Renal cortex interstitium (tissue), 15 donors: ENCODE measurements around the gene DHX15. TPM values are rescaled to one million over a fixed set of nuclear protein-coding genes. Genes with fewer than 3 reads are reported as not detected.

ENCODE experiments used
- DNase-seq, 11 donors: peaks; one replicate each; pipeline ENCODE4 v3.0.0-alpha.2; 2013; ENCODE audit warnings: low read depth in 9 of 11, low spot score in 4 of 11; ENCODE audit errors: extremely low read depth in 1 of 11
- long read RNA-seq, 16 experiments: transcript quantifications; one replicate each; lab custom pipeline, GENCODE V29; 2026
- polyA plus RNA-seq, 3 donors: library from polyadenylated mRNA; unstranded; fragments of 120-200 nt; gene quantifications; one replicate each; pipeline ENCODE4 v1.2.1, GENCODE V29; 2013; ENCODE audit not compliant: insufficient read length in 3 of 3

The DHX15 gene
- 100 to 1,000 TPM; 225 to 259 (median 251) TPM for polyA plus RNA-seq
- long read RNA-seq, donor 1, transcript DHX15-204 (4 exons, 3,028 nt), result minor isoform, 7 of 56 reads
- long read RNA-seq, donor 1, transcript DHX15-201 (14 exons, 2,994 nt), result major isoform, 23 of 56 reads
- long read RNA-seq, donor 1, transcript DHX15-208 (3 exons, 2,071 nt), result minor isoform, 6 of 56 reads
- long read RNA-seq, donor 1, transcript DHX15-209 (2 exons, 1,848 nt), result minor isoform, 5 of 56 reads
- long read RNA-seq, donor 1, partial matches to known transcripts, result 14 of 56 reads
- long read RNA-seq, donor 1, other reads (novel, unspliced or antisense), result 0 of 56 reads
- long read RNA-seq, donor 2, transcript DHX15-201 (14 exons, 2,994 nt), result major isoform, 8 of 59 reads
- long read RNA-seq, donor 2, transcript DHX15-204 (4 exons, 3,028 nt), result minor isoform, 6 of 59 reads
- long read RNA-seq, donor 2, partial matches to known transcripts, result 37 of 59 reads
- long read RNA-seq, donor 2, other reads (novel, unspliced or antisense), result 0 of 59 reads
- long read RNA-seq, donor 3, transcript DHX15-201 (14 exons, 2,994 nt), result major isoform, 27 of 60 reads
- long read RNA-seq, donor 3, transcript DHX15-204 (4 exons, 3,028 nt), result minor isoform, 8 of 60 reads
- long read RNA-seq, donor 3, partial matches to known transcripts, result 17 of 60 reads
- long read RNA-seq, donor 3, other reads (novel, unspliced or antisense), result 0 of 60 reads
- long read RNA-seq, donor 4, transcript DHX15-209 (2 exons, 1,848 nt), result minor isoform, 5 of 68 reads
- long read RNA-seq, donor 4, transcript DHX15-204 (4 exons, 3,028 nt), result minor isoform, 8 of 68 reads
- long read RNA-seq, donor 4, transcript DHX15-208 (3 exons, 2,071 nt), result minor isoform, 5 of 68 reads
- long read RNA-seq, donor 4, transcript DHX15-201 (14 exons, 2,994 nt), result major isoform, 10 of 68 reads
- long read RNA-seq, donor 4, partial matches to known transcripts, result 40 of 68 reads
- long read RNA-seq, donor 4, other reads (novel, unspliced or antisense), result 0 of 68 reads
- long read RNA-seq, donor 5, result 0 reads
- long read RNA-seq, donor 6, transcript DHX15-209 (2 exons, 1,848 nt), result minor isoform, 8 of 84 reads
- long read RNA-seq, donor 6, transcript DHX15-201 (14 exons, 2,994 nt), result major isoform, 14 of 84 reads
- long read RNA-seq, donor 6, transcript DHX15-204 (4 exons, 3,028 nt), result minor isoform, 11 of 84 reads
- long read RNA-seq, donor 6, partial matches to known transcripts, result 47 of 84 reads
- long read RNA-seq, donor 6, other reads (novel, unspliced or antisense), result 0 of 84 reads
- long read RNA-seq, donor 7, transcript DHX15-209 (2 exons, 1,848 nt), result minor isoform, 6 of 90 reads
- long read RNA-seq, donor 7, transcript DHX15-201 (14 exons, 2,994 nt), result major isoform, 25 of 90 reads
- long read RNA-seq, donor 7, transcript DHX15-204 (4 exons, 3,028 nt), result minor isoform, 17 of 90 reads
- long read RNA-seq, donor 7, partial matches to known transcripts, result 40 of 90 reads
- long read RNA-seq, donor 7, other reads (novel, unspliced or antisense), result 0 of 90 reads
- long read RNA-seq, donor 8, result 0 reads
- long read RNA-seq, donor 9, transcript DHX15-201 (14 exons, 2,994 nt), result major isoform, 21 of 73 reads
- long read RNA-seq, donor 9, transcript DHX15-204 (4 exons, 3,028 nt), result minor isoform, 7 of 73 reads
- long read RNA-seq, donor 9, partial matches to known transcripts, result 38 of 73 reads
- long read RNA-seq, donor 9, other reads (novel, unspliced or antisense), result 0 of 73 reads
- long read RNA-seq, donor 10, transcript DHX15-201 (14 exons, 2,994 nt), result major isoform, 30 of 118 reads
- long read RNA-seq, donor 10, transcript DHX15-208 (3 exons, 2,071 nt), result minor isoform, 10 of 118 reads
- long read RNA-seq, donor 10, transcript DHX15-209 (2 exons, 1,848 nt), result minor isoform, 6 of 118 reads
- long read RNA-seq, donor 10, transcript DHX15-204 (4 exons, 3,028 nt), result minor isoform, 14 of 118 reads
- long read RNA-seq, donor 10, partial matches to known transcripts, result 58 of 118 reads
- long read RNA-seq, donor 10, other reads (novel, unspliced or antisense), result 0 of 118 reads
- long read RNA-seq, donor 11, transcript DHX15-201 (14 exons, 2,994 nt), result major isoform, 14 of 45 reads
- long read RNA-seq, donor 11, partial matches to known transcripts, result 24 of 45 reads
- long read RNA-seq, donor 11, other reads (novel, unspliced or antisense), result 0 of 45 reads
- long read RNA-seq, donor 12, transcript DHX15-209 (2 exons, 1,848 nt), result minor isoform, 10 of 39 reads
- long read RNA-seq, donor 12, transcript DHX15-201 (14 exons, 2,994 nt), result major isoform, 11 of 39 reads
- long read RNA-seq, donor 12, partial matches to known transcripts, result 14 of 39 reads
- long read RNA-seq, donor 12, other reads (novel, unspliced or antisense), result 0 of 39 reads
- long read RNA-seq, donor 13, result 0 reads
- long read RNA-seq, donor 14, transcript DHX15-201 (14 exons, 2,994 nt), result major isoform, 27 of 80 reads
- long read RNA-seq, donor 14, transcript DHX15-204 (4 exons, 3,028 nt), result minor isoform, 9 of 80 reads
- long read RNA-seq, donor 14, partial matches to known transcripts, result 40 of 80 reads
- long read RNA-seq, donor 14, other reads (novel, unspliced or antisense), result 0 of 80 reads
- long read RNA-seq, donor 15, transcript DHX15-209 (2 exons, 1,848 nt), result minor isoform, 5 of 35 reads
- long read RNA-seq, donor 15, transcript DHX15-201 (14 exons, 2,994 nt), result major isoform, 12 of 35 reads
- long read RNA-seq, donor 15, transcript DHX15-204 (4 exons, 3,028 nt), result minor isoform, 5 of 35 reads
- long read RNA-seq, donor 15, partial matches to known transcripts, result 13 of 35 reads
- long read RNA-seq, donor 15, other reads (novel, unspliced or antisense), result 0 of 35 reads
- long read RNA-seq, donor 16, transcript DHX15-201 (14 exons, 2,994 nt), result major isoform, 65 of 230 reads
- long read RNA-seq, donor 16, transcript DHX15-204 (4 exons, 3,028 nt), result minor isoform, 24 of 230 reads
- long read RNA-seq, donor 16, transcript DHX15-209 (2 exons, 1,848 nt), result minor isoform, 12 of 230 reads
- long read RNA-seq, donor 16, transcript DHX15-208 (3 exons, 2,071 nt), result minor isoform, 9 of 230 reads
- long read RNA-seq, donor 16, partial matches to known transcripts, result 120 of 230 reads
- long read RNA-seq, donor 16, other reads (novel, unspliced or antisense), result 0 of 230 reads

DNA sequence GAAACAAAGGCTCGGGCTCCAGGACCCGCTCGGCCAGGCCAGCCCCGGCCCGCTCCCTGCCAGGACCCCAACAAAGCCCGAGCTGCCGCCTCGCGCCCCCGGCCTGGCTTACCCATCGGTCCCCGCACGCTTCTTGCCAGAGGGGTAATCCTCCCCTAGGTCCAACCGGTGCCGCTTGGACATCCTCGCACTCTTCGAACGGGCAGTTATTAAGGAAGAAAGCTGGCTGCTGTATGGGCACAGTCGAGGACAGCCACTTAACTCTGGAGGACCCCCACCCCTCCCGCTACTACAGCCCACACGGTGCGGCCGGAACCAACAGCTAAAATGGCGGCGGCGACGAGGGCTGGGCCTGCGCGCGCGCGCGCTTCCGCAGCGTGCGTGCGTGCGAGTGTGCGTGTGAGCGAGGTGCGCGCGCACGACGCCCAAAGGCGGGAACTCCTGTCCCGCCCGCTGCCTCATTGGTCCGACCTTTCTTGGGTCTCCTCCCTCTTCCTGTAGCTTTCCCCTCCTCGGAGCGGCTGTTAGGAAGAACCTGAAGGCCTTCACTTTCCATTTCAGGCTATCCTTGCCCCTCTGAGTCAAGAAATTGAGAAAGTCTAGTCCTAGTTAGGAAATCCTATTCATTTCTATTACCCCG lies at the start of gene DHX15:
Gene DHX15 (minus strand): TSS at position 344 of the 640 bp plus-strand sequence. CDS start 161 bp downstream, at position 183.
- DNase-seq, result peak; percentile 89 to 96 (median 95)

DNA sequence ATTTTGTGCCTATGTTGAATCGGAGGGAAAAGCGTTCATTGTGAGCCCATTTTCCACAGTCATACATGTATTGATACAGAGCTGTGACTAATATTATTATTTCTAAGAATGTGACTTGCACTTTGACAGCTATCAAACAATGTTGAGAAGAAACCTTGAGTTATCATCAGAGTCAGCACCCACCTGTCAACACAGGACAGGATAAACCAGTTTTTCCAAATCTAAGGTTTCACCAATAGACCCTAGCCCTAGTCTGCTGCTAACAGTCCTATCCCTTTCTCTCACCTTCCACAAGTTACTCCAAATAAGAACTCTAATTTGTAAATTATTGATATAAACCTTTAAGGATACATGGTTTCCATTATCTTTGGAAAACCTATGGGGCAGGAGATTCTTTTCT lies 47.7 kb upstream of the DHX15 start:
- no peak for DNase-seq

DNA sequence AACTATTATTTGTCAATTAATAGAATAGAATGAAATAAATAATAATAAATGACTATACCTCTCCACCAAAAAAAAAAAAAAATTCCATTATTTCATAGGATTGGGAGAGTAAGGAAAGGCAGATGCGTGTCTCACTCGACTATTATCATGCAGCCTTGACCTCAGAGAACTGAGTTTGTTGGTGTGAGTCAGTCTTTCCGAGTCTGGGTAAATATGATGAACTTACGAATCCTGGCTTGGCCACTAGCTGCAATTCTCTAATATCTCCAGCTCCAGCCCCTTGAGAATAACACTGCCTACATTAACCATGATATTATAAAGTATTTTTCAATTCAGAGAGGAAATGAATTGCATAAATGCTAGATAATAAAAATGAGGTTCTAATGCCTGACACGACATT lies 46.6 kb upstream of the DHX15 start:
- no peak for DNase-seq

DNA sequence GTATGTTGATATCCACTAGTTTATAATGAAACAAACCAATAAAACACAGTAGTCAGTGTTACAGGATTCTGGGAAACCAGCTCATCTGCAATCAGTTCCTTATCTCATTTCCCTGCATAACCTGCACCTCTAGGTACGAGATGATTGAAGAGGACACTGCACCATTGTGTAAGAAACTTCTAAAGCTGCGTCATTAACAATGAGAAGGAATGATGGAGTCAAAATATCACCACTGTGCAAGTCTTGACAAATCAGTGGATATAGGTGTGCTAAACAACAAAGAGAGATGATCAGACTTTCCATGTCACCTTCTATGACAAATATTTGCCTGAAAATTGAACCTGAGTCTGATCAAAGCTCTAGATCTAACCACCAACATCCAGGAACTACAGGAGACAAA lies 40.7 kb upstream of the DHX15 start:
- no peak for DNase-seq

DNA sequence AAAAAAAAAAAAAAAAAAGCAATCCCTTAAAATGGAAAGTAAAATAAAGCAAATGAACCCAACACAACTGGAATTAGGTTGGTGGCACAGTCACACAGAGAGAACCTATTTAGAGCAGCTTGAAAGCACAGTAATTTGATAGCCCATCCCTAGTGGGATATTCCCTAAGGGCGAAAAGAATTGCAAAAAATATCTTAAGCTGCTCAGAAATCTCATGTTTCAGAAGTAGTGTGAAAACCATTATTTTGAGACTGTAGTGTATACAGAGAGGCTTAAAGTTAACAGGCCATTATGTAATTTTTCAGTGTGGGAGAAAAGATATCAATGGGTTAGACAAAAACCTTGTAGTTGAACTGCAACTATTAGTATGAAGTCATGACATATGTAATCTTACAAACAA lies 40.0 kb upstream of the DHX15 start:
- no peak for DNase-seq

DNA sequence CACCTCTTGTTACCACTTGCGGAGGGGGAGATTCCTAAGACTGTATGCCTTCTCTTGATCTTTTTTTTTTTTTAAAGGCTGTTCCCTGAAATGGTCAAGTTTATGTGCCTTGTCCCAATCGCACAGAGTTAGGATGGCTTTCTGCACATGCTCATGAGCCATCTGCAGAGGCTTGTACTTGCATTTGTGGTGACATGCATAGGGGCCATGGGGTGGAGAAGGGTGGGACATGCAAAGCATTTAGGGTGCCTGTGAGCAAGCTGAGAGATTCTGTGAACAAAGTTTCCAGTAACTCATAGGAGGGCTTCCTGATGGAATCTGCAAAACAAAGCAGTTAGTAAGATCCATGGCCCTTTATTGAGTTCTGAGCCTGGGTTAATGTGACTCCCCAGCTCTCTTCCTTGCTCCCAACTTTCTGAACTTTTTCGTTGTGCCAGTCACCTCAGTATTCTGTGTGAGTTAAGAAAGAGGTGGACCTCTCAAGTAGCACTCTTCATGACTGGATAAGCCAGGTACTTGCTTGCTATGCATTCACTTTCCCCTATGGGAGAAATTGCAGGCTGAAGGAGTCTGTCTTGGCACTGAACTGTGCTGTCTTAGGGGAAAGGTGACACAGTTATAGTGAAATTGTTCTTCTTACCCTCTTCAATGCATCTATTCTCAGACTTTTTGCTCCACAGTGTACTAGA lies 37.9 kb upstream of the DHX15 start:
- no peak for DNase-seq

DNA sequence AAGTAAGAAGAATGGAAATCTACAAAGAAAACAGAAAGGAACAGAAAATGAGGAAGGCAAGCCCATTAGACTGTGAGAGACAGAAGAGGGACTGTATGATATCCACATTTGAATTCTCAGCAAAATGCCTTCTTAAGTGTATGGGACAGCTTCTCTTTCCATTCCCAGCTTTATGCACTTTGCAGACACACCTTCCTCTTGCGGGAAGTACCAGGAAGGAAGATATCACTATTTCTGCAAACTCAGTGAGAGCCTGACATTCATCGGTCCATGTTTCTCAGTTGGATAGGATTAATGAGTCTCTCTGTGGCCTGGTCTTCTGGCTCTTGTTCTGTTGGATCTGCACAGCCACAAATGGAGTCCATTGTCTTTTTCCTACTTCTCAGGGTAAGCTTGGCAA lies 31.6 kb upstream of the DHX15 start:
- DNase-seq, result no peak

DNA sequence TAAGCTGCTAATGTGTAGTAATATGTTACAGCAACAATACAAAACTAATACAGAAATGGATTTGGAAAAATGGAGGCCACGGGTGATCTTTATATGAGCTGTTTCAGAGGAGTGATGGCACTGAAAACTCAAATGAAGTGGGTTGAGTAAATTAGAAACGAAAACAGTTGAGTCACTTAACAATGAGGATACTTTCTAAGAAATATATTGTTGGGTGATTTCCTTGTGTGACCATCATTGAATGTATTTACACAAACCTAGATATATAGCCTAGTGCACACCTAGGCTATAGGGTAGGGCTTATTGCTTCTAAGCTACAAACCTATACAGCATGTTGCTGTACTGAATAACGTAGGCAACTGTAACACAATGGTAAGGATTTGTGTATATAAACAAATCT lies 30.5 kb upstream of the DHX15 start:
- DNase-seq, result no peak

DNA sequence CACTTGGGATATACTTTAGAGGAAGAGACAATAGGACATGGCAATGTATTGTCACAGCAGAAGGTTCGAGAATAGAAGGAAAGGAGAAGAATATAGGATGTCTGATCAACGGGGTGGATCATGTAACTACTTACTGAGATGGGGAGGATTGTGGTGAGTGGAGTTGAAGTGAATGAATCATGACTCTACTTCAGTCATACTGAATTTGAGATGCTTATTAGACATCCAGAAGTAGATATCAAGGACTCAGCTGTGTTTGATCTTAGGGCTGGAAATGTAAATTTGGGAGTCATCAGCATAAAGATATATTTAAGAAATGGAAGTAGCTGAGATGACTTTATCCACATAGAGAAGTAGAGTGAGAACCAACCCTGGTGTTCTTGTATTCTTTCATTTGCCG lies 29.1 kb upstream of the DHX15 start:
- DNase-seq, result no peak

DNA sequence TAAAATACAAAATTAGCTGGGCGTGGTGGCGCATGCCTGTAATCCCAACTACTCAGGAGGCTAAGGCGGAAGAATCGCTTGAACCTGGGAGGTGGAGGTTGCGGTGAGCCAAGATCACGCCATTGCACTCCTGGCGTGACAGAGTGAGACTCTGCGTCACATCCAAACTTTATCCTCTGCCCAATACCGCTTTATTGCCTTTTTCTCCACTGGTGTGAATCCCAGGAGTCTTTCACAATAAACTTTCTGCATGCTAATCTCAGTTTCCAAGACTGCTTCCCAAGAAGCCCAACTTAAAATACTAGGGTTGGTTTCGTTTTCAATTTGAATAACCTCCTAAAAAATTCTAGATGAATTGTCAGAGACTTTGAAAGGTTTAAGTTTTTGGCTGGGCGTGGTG lies 27.2 kb upstream of the DHX15 start:
- DNase-seq, result no peak

DNA sequence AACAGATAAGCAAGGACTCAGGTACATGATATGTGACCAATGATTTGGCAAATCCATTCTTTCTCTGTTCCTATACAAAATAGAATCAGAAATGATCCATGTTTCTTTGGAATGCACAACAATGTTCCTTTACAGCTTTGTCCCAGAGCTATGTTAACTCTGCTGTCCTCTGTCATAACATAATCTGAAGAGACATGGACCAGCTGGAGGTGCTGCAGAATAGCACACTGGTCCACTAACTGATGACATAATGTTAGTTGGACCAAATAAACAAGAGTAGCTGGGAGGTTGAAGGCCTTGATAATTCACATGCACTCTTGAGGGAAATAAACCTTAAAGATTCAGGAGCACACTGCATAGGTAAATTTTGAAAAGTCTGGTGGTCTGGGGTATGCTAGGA lies 23.0 kb upstream of the DHX15 start:
- peak in 5 of 11 donors; percentile 35 to 62 (median 54) for DNase-seq

DNA sequence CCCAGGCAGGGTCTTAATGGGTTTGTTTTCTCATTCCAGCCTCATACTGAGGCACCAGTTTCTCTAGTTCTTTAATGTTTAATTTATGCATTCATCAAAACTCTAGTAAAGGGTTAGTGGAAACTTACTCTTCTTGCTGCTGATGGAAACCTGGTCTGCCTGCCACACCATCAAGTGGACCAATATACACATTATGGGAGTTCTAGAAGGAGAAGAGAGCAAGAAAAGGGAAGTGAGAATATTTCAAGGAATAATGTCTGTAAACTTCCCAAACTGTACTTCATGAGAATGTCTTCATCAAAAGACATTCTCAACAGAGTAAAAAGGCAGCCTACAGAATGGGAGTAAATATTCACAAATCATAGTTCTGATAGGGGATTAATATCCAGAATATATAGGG lies 20.9 kb upstream of the DHX15 start:
- no peak for DNase-seq

DNA sequence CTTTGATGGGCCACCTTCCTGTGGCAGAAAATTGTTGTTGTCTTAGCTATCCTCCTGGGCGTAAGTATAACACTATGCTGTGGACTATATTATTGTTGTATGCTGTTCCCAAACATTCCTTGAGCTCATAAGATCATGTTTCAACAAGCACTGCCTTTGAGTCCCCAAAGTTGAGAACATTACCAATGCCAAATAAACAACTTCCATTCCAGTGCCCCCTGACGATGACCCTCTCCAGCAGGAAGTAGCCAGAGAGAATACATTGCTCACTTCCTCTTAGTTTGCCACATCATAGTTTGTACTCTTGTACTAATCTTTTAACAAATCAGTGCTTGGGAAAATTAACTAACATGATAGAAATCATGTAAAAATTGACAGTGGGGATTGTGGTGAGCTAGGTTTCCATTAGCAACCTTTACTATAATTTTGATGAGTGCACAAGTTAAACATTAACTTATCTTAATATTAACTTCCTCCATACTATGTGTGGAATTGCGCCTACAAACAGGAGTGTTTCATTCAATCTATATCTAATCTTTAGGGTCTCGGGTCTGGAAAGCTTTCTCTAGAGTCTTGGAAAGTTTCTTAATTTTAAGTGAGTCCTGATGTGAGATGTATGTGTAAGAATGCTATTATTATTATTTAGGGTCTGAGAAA lies 20.3 kb upstream of the DHX15 start:
- no peak for DNase-seq

DNA sequence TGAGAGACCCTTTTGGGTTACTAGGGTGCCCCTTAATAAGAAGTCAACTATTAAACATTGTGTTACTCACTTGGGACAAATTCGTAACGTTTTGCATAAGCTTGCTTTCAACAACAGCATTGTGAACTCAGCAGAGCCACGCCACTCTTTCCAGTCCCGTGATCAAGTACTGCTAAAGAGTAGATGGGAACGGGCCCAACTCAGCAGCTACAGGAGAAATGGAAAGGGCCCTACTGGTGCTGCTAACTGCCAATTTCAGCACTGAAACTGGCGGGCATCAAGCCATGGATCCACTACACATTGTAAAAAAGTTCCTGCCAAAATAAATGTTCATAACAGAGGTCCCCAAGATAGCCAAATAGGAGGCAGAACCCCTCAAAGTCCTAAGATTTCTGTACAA lies 19.0 kb upstream of the DHX15 start:
- no peak for DNase-seq
